ENCODE measurements around the gene NAGLU.

Gene NAGLU

GRCh38 chr17:42565523-42566214, 29.6 kb downstream of the NAGLU start:
- no peak for DNase-seq

- no peak for DNase-seq
Measured at GRCh38 chr17:42566215-42566882, 30.3 kb downstream of the NAGLU start.

- peak; percentile 91 for DNase-seq
Measured at GRCh38 chr17:42566883-42567573, 31.0 kb downstream of the NAGLU start, which contains the start of gene MLX. TSS of gene MLX (plus strand) at chr17:42567100. CDS start at chr17:42567125, 25 bp downstream.

GRCh38 chr17:42568341-42569111, 32.5 kb downstream of the NAGLU start:
- no peak for DNase-seq

GRCh38 chr17:42571435-42572225, 35.6 kb downstream of the NAGLU start:
- DNase-seq = no peak

GRCh38 chr17:42573095-42573494, 37.1 kb downstream of the NAGLU start:
- DNase-seq = no peak

GRCh38 chr17:42574463-42574862, 38.4 kb downstream of the NAGLU start:
- DNase-seq = no peak

- peak; percentile 63 for DNase-seq
Measured at GRCh38 chr17:42577140-42577531, 41.1 kb downstream of the NAGLU start.

GRCh38 chr17:42577532-42578281, 41.7 kb downstream of the NAGLU start, which contains the start of gene PSMC3IP:
TSS of gene PSMC3IP (minus strand) at chr17:42577729. CDS start at chr17:42577686, 43 bp downstream.
- peak; percentile 94 for DNase-seq

GRCh38 chr17:42578282-42578869, 42.3 kb downstream of the NAGLU start:
- DNase-seq = peak; percentile 92

GRCh38 chr17:42579794-42580551, 43.9 kb downstream of the NAGLU start:
- DNase-seq = no peak

GRCh38 chr17:42581744-42582270, 45.8 kb downstream of the NAGLU start:
- DNase-seq = no peak

- DNase-seq = no peak
Measured at GRCh38 chr17:42584880-42585279, 48.8 kb downstream of the NAGLU start.

- DNase-seq = no peak
Measured at GRCh38 chr17:42585353-42585752, 49.3 kb downstream of the NAGLU start.

- no peak for DNase-seq
Measured at GRCh38 chr17:42586514-42587230, 50.6 kb downstream of the NAGLU start.

GRCh38 chr17:42590886-42591285, 54.8 kb downstream of the NAGLU start:
- no peak for DNase-seq

- DNase-seq = no peak
Measured at GRCh38 chr17:42591411-42591810, 55.4 kb downstream of the NAGLU start.

All from NCI-H2171 treated with DMSO at 0.1 percent for 48 hours (cell line).